ENCODE data around the gene CYP2S1. TPM values are rescaled to one million over a fixed set of nuclear protein-coding genes. Genes with fewer than 3 reads are reported as not detected.
"Not testable (repeated sequence)": the region's sequence is repeated elsewhere in the genome, so short reads cannot be mapped to it uniquely, and the experiment has no call there.

Gene CYP2S1
- total RNA-seq, 1 donor from 2014 or later = not detected

GRCh38 chr19:41224632-41225031 lies 31.6 kb downstream of the CYP2S1 start:
- H3K27me3 Mint-ChIP-seq (ENCODE audit: low read depth) = no peaks in the 10 kb centered on the region
- peaks cover 80% of the 10 kb centered on the region for H3K4me1 Mint-ChIP-seq (ENCODE audit: low read depth)
- TF ChIP-seq, protein P1, sequence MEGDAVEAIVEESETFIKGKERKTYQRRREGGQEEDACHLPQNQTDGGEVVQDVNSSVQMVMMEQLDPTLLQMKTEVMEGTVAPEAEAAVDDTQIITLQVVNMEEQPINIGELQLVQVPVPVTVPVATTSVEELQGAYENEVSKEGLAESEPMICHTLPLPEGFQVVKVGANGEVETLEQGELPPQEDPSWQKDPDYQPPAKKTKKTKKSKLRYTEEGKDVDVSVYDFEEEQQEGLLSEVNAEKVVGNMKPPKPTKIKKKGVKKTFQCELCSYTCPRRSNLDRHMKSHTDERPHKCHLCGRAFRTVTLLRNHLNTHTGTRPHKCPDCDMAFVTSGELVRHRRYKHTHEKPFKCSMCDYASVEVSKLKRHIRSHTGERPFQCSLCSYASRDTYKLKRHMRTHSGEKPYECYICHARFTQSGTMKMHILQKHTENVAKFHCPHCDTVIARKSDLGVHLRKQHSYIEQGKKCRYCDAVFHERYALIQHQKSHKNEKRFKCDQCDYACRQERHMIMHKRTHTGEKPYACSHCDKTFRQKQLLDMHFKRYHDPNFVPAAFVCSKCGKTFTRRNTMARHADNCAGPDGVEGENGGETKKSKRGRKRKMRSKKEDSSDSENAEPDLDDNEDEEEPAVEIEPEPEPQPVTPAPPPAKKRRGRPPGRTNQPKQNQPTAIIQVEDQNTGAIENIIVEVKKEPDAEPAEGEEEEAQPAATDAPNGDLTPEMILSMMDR (IDR thresholded peaks at IDR 0.05) = no peak
- H3K9me3 Mint-ChIP-seq (ENCODE audit: low read depth) = no peaks in the 10 kb centered on the region
- peak overlapping the region; percentile 59 for H3K4me3 Mint-ChIP-seq (ENCODE audit: unreplicated experiment)
- peak overlapping the region; percentile 99 for H3K27ac Mint-ChIP-seq (ENCODE audit: unreplicated experiment)
- DNase-seq (ENCODE audit: low spot score) = no peak
- peaks cover 21% of the 10 kb centered on the region for H3K36me3 Mint-ChIP-seq (ENCODE audit: low read depth)

GRCh38 chr19:41225238-41226052 lies 32.4 kb downstream of the CYP2S1 start:
- Mint-ChIP-seq H3K4me3 (ENCODE audit: unreplicated experiment) (peak overlapping the region; percentile 66), H3K27me3 (ENCODE audit: low read depth) (no peaks in the 10 kb centered on the region), H3K27ac (ENCODE audit: unreplicated experiment) (peak overlapping the region; percentile 99), H3K9me3 (ENCODE audit: low read depth) (no peaks in the 10 kb centered on the region), H3K36me3 (ENCODE audit: low read depth) (peaks cover 21% of the 10 kb centered on the region), H3K4me1 (ENCODE audit: low read depth) (peaks cover 74% of the 10 kb centered on the region)
- TF ChIP-seq, protein P1 (IDR thresholded peaks at IDR 0.05) = no peak
- no peak for DNase-seq (ENCODE audit: low spot score)

- no peak for DNase-seq (ENCODE audit: low spot score)
- peak overlapping the region; percentile 99 for H3K27ac Mint-ChIP-seq (ENCODE audit: unreplicated experiment)
Observed at GRCh38 chr19:41226053-41226873, 33.2 kb downstream of the CYP2S1 start.

DNA sequence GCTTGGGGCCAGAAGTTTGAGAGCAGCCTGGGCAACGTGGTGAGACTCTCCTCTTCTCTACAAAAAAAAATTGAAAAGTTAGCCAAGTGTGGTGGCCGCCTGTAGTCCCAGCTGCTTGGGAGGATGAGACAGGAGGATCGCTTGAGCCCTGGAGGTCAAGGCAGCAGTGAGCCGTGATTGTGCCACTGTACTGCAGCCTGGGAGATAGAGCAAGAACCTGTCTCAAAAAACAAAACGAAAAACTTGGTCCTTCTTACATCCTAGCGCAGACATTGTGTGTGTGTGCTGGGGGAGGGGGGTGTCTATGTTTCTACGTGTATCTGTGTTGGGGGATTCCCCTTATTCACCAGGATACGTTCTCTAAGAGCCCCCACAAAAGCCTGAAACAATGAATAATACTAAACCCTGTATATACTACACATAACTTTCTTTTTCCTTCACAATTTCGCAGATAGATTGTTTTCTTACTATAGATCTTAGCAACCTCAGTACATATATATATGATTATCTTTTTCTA lies 33.9 kb downstream of the CYP2S1 start:
- Mint-ChIP-seq H3K27ac (ENCODE audit: unreplicated experiment) (peak overlapping the region; percentile 93), H3K27me3 (ENCODE audit: low read depth) (no peaks in the 10 kb centered on the region), H3K36me3 (ENCODE audit: low read depth) (peaks cover 14% of the 10 kb centered on the region), H3K9me3 (ENCODE audit: low read depth) (no peaks in the 10 kb centered on the region), H3K4me3 (ENCODE audit: unreplicated experiment) (peak overlapping the region; percentile 71), H3K4me1 (ENCODE audit: low read depth) (peaks cover 59% of the 10 kb centered on the region)
- no peak for DNase-seq (ENCODE audit: low spot score)
- TF ChIP-seq, protein P1 (IDR thresholded peaks at IDR 0.05) = no peak

More at GRCh38 chr19:41226053-41226873, 33.2 kb downstream of the CYP2S1 start:
- TF ChIP-seq, protein P1 (IDR thresholded peaks at IDR 0.05) = peak; percentile 51
- no peaks in the 10 kb centered on the region for H3K27me3 Mint-ChIP-seq (ENCODE audit: low read depth)
- H3K9me3 Mint-ChIP-seq (ENCODE audit: low read depth) = no peaks in the 10 kb centered on the region
- peaks cover 16% of the 10 kb centered on the region for H3K36me3 Mint-ChIP-seq (ENCODE audit: low read depth)
- H3K4me3 Mint-ChIP-seq (ENCODE audit: unreplicated experiment) = peak overlapping the region; percentile 71
- H3K4me1 Mint-ChIP-seq (ENCODE audit: low read depth) = peaks cover 66% of the 10 kb centered on the region

- Mint-ChIP-seq H3K27ac (ENCODE audit: unreplicated experiment) (peak overlapping the region; percentile 18), H3K4me3 (ENCODE audit: unreplicated experiment) (no peak overlapping the region), H3K9me3 (ENCODE audit: low read depth) (no peaks in the 10 kb centered on the region), H3K4me1 (ENCODE audit: low read depth) (peaks cover 44% of the 10 kb centered on the region), H3K27me3 (ENCODE audit: low read depth) (no peaks in the 10 kb centered on the region), H3K36me3 (ENCODE audit: low read depth) (peaks cover 13% of the 10 kb centered on the region)
- TF ChIP-seq, protein P1 (IDR thresholded peaks at IDR 0.05) = no peak
- DNase-seq (ENCODE audit: low spot score) = no peak
Observed at GRCh38 chr19:41228486-41228885, 35.5 kb downstream of the CYP2S1 start.

- not testable (repeated sequence) for H3K27ac Mint-ChIP-seq (ENCODE audit: unreplicated experiment); H3K4me3 Mint-ChIP-seq (ENCODE audit: unreplicated experiment); H3K9me3 Mint-ChIP-seq (ENCODE audit: low read depth); H3K27me3 Mint-ChIP-seq (ENCODE audit: low read depth); DNase-seq (ENCODE audit: low spot score)
- H3K36me3 Mint-ChIP-seq (ENCODE audit: low read depth) = peaks cover 14% of the 10 kb centered on the region
- peaks cover 35% of the 10 kb centered on the region for H3K4me1 Mint-ChIP-seq (ENCODE audit: low read depth)
Observed at GRCh38 chr19:41229338-41229737, 36.3 kb downstream of the CYP2S1 start.

All from chondrocyte (in vitro differentiated cells).